ENCODE measurements around the gene KMT2A.
"Not testable (repeated sequence)": the region's sequence is repeated elsewhere in the genome, so short reads cannot be mapped to it uniquely, and the experiment has no call there.

KMT2A gene

GRCh38 chr11:118435290-118435892 lies 901 bp upstream of the KMT2A start:
- peak; percentile 28 to 37 for DNase-seq

GRCh38 chr11:118436639-118437207 lies 431 bp downstream of the KMT2A start:
- peak; percentile 23 to 37 for DNase-seq

DNA sequence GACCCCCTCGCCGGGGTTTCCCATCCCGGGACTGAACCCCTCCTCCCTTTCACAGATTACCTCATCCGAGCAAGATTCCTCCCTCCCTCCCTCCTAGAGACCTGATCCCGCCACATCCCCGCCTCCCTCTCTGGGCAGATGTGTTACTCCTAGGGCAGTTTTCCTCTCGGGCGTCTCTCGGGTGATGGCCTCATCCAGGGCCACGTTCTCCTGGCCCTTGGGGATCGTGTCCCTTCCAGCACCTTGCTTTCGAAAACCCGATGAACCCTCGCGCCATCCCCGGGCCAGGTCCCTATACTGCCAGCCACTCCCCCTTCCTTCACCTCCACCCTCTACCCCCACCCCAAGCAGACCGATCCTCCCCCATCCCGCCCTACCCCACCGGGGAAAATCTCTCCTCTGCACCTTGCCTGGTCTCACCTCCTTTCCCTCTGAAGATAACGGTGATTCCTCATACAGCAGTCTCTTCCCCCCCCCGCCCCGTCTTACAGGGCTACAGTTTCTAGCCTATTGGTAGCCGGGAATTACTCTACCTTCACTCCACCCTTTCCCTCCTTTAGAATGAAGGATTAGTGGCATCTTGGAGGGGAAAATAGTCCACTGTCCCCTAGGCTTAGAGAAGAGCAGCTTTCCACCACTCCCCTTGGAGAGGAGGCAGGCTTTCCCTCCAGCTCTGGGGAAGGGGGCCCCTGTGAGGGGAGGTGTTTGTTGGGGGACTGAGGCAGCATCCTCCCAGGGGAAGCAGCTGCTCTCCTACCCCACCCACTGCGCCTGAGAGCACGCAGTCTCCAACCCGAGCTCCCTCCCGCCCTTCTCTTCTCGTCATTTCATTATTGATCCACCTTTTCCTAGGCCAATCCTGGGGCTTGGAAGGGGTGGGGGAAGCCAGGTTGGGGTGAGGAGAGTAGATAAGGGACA lies 1.2 kb downstream of the KMT2A start:
- DNase-seq, result peak; percentile 23 to 32

- peak; percentile 26 to 28 for DNase-seq
These were observed 2.1 kb downstream of the KMT2A start for GRCh38 chr11:118438314-118438931.

DNA sequence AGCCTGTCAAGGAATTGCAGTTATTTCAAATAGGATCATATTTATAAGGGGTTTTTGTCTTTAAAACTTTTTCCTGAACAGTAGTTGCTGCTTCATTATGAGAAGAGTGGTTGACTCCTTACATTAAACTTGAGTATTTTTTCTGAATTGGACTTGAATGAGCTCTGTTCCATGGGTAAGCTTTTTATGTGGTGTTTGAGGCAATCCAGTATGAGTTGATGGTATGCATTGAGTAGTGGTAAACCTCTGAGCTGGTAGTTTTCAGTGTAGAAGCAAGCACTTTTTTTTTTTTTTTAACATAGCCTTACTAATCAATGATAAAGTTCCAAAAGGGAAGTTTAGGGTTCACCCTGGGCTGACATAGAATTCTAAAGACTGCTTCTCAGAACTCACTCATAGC lies 3.4 kb downstream of the KMT2A start:
- no peak for DNase-seq

- DNase-seq, result no peak
These were observed 5.5 kb downstream of the KMT2A start for GRCh38 chr11:118441770-118442275.

DNA sequence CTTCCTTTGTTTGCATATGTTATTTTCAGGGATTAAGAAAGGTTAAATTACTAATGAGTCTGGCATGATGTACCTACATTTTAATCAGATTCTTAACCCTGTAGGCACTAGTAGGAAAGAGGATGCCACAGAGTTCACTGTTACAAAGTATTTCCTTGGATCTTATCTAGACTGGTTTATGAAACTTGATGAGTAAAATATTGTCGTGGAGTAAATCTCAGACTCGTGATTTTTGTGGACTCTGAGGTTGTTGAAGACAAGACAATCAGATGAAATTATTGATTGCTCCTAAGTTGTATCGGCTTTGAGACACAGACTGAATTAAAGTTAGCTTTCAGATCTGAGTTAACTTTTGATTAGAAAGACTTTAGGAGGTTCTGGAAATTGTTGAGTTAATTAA lies 6.0 kb downstream of the KMT2A start:
- no peak for DNase-seq

- no peak for DNase-seq
These were observed 6.8 kb downstream of the KMT2A start for GRCh38 chr11:118442908-118443589.

GRCh38 chr11:118443590-118444218 lies 7.4 kb downstream of the KMT2A start:
- DNase-seq, result no peak

DNA sequence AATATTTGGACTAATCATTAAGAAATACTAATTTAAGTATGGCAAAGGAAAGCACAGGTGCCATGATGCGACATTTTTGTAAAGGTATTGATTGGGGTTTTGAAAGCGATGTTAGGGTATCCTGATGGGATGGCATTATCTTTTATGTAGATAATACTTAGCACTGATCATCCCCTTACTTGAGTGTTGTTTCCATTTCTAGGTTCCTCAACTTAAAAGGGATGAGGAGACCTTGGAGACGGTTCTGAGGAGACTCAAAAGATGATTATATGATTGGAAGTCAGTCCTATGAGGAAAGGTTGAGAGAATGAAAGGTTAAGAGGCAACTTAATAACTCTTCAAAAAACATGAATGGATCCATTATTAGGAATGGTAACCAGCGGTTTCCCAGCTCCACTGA lies 11.1 kb downstream of the KMT2A start:
- DNase-seq, result no peak

GRCh38 chr11:118448294-118448693 lies 12.0 kb downstream of the KMT2A start:
- DNase-seq, result no peak

- DNase-seq, result no peak
These were observed 13.1 kb downstream of the KMT2A start for GRCh38 chr11:118449316-118449918.

- DNase-seq, result no peak
These were observed 14.2 kb downstream of the KMT2A start for GRCh38 chr11:118450451-118450850.

GRCh38 chr11:118462178-118462577 lies 25.9 kb downstream of the KMT2A start:
- DNase-seq, result no peak

DNA sequence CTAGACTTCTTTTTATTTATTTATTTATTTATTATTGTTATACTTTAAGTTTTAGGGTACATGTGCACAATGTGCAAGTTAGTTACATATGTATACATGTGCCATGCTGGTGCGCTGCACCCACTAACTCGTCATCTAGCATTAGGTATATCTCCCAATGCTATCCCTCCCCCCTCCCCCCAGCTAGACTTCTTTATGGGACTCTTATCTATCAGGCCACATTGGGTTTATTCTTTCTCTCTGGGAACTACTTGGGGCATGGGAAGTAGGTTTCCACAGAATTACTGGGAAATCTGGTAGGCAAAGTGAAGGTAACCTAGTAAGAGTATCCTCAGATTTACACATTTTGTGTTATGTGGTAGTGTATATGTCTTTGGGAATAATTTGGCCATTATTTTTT lies 32.7 kb downstream of the KMT2A start:
- not testable (repeated sequence) for DNase-seq

- DNase-seq, result no peak
These were observed 34.7 kb downstream of the KMT2A start for GRCh38 chr11:118471030-118471429.

GRCh38 chr11:118473537-118473936 lies 37.2 kb downstream of the KMT2A start:
- no peak for DNase-seq

GRCh38 chr11:118476676-118477075 lies 40.4 kb downstream of the KMT2A start:
- no peak for DNase-seq

GRCh38 chr11:118481238-118481637 lies 44.9 kb downstream of the KMT2A start:
- not testable (repeated sequence) for DNase-seq

- no peak for DNase-seq
These were observed 48.1 kb downstream of the KMT2A start for GRCh38 chr11:118484405-118484804.

DNA sequence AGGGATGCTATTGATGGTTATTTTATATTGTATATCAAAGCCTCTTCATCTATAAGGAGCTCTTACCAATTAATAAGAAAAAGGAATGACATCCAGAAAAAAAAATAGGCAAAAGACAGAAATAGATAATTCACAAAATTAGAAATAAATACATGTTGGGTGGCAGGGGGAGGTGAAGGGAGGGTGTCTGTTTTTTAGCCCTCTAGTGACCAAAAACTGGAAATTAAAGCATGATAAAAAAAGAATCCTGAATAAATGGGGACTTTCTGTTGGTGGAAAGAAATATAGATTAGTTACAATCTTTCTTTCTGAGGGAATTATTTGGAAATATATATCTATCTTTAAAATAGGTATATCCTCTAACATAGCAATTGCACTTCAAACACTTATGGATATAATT lies 49.0 kb downstream of the KMT2A start:
- DNase-seq, result no peak

All from activated CD4-positive, alpha-beta T cell treated with anti-CD3 and anti-CD28 coated beads, Interleukin-2, amount 50 U/mL, for 4 hours (primary cell).